ENCODE data around the gene IPCEF1. TPM values are rescaled to one million over a fixed set of nuclear protein-coding genes. Genes with fewer than 3 reads are reported as not detected.

The IPCEF1 gene
- total and polyA plus RNA-seq, 9 donors: 0.60 to 1.5 (median 0.75) TPM

DNA sequence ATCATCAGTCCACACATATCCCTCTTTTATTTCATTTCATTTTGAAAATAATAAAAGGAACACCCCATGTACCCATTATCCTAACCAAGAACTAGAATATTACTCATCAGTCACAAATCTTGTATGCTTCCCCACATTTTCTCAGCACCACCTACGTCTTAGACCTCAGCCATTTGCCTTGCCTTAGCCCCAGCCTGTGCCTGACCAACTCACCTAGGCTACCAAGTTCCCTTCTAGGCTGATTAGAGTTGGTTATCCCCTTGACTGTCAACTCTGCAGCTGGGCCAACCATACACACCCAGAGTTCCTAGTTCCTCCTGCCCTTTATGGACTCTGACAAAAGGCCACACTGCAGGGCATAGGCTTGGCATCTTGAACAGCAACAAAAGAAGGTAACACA lies 33.4 kb upstream of the IPCEF1 start:
- H3K27me3 ChIP-seq (ENCODE audit: control insufficient read depth, insufficient read depth, low read length): no peaks in the 10 kb centered on the region
- no peaks in the 10 kb centered on the region for H3K36me3 ChIP-seq (ENCODE audit: control insufficient read depth, insufficient read depth, low read length)
- H3K9me3 ChIP-seq (replicated peaks; ENCODE audit: control insufficient read depth, low read depth, low read length): peaks cover 5% of the 10 kb centered on the region
- no peaks in the 10 kb centered on the region for H3K4me1 ChIP-seq (ENCODE audit: control insufficient read depth, insufficient read depth, low read length)
- no peak overlapping the region for H3K4me3 ChIP-seq (ENCODE audit: low read length)
- 93% methylated on average over 1 of the region's 1 CpG for WGBS (ENCODE audit: insufficient coverage)
- DNase-seq: no peak
- no peak overlapping the region for H3K27ac ChIP-seq (ENCODE audit: low read length)

- H3K4me3 ChIP-seq (ENCODE audit: low read length): no peak overlapping the region
- peaks cover 5% of the 10 kb centered on the region for H3K9me3 ChIP-seq (replicated peaks; ENCODE audit: control insufficient read depth, low read depth, low read length)
- no peaks in the 10 kb centered on the region for H3K36me3 ChIP-seq (ENCODE audit: control insufficient read depth, insufficient read depth, low read length)
- WGBS (ENCODE audit: insufficient coverage): no CpG with 5 or more reads among the region's 3 CpGs
- no peak for DNase-seq
- H3K4me1 ChIP-seq (ENCODE audit: control insufficient read depth, insufficient read depth, low read length): no peaks in the 10 kb centered on the region
- H3K27ac ChIP-seq (ENCODE audit: low read length): no peak overlapping the region
- no peaks in the 10 kb centered on the region for H3K27me3 ChIP-seq (ENCODE audit: control insufficient read depth, insufficient read depth, low read length)
Observed at GRCh38 chr6:154388803-154389202, 32.2 kb upstream of the IPCEF1 start.

GRCh38 chr6:154386848-154387717 lies 30.5 kb upstream of the IPCEF1 start:
- Histone ChIP-seq H3K4me1 (ENCODE audit: control insufficient read depth, insufficient read depth, low read length) (no peaks in the 10 kb centered on the region), H3K9me3 (replicated peaks; ENCODE audit: control insufficient read depth, low read depth, low read length) (peaks cover 7% of the 10 kb centered on the region), H3K27ac (ENCODE audit: low read length) (no peak overlapping the region), H3K4me3 (ENCODE audit: low read length) (no peak overlapping the region), H3K36me3 (ENCODE audit: control insufficient read depth, insufficient read depth, low read length) (no peaks in the 10 kb centered on the region), H3K27me3 (ENCODE audit: control insufficient read depth, insufficient read depth, low read length) (no peaks in the 10 kb centered on the region)
- no peak for DNase-seq
- 80% methylated on average over 4 of the region's 5 CpGs for WGBS (ENCODE audit: insufficient coverage)

- H3K4me1 ChIP-seq (ENCODE audit: control insufficient read depth, insufficient read depth, low read length): no peaks in the 10 kb centered on the region
- H3K27me3 ChIP-seq (ENCODE audit: control insufficient read depth, insufficient read depth, low read length): no peaks in the 10 kb centered on the region
- H3K9me3 ChIP-seq (replicated peaks; ENCODE audit: control insufficient read depth, low read depth, low read length): peaks cover 5% of the 10 kb centered on the region
- no peaks in the 10 kb centered on the region for H3K36me3 ChIP-seq (ENCODE audit: control insufficient read depth, insufficient read depth, low read length)
- DNase-seq: no peak
- no peak overlapping the region for H3K27ac ChIP-seq (ENCODE audit: low read length)
- WGBS (ENCODE audit: insufficient coverage): no CpG with 5 or more reads among the region's 2 CpGs
- no peak overlapping the region for H3K4me3 ChIP-seq (ENCODE audit: low read length)
Observed at GRCh38 chr6:154384191-154384590, 27.6 kb upstream of the IPCEF1 start.

- Histone ChIP-seq H3K4me3 (ENCODE audit: low read length) (no peak overlapping the region), H3K4me1 (ENCODE audit: control insufficient read depth, insufficient read depth, low read length) (no peaks in the 10 kb centered on the region), H3K9me3 (replicated peaks; ENCODE audit: control insufficient read depth, low read depth, low read length) (peaks cover 2% of the 10 kb centered on the region), H3K27ac (ENCODE audit: low read length) (no peak overlapping the region), H3K27me3 (ENCODE audit: control insufficient read depth, insufficient read depth, low read length) (no peaks in the 10 kb centered on the region), H3K36me3 (ENCODE audit: control insufficient read depth, insufficient read depth, low read length) (no peaks in the 10 kb centered on the region)
- 89% methylated on average over 3 of the region's 6 CpGs for WGBS (ENCODE audit: insufficient coverage)
- no peak for DNase-seq
Observed at GRCh38 chr6:154383273-154383672, 26.7 kb upstream of the IPCEF1 start.

GRCh38 chr6:154382740-154383139 lies 26.1 kb upstream of the IPCEF1 start:
- no peak overlapping the region for H3K27ac ChIP-seq (ENCODE audit: low read length)
- 89% methylated on average over 6 of the region's 8 CpGs for WGBS (ENCODE audit: insufficient coverage)
- peaks cover 2% of the 10 kb centered on the region for H3K9me3 ChIP-seq (replicated peaks; ENCODE audit: control insufficient read depth, low read depth, low read length)

DNA sequence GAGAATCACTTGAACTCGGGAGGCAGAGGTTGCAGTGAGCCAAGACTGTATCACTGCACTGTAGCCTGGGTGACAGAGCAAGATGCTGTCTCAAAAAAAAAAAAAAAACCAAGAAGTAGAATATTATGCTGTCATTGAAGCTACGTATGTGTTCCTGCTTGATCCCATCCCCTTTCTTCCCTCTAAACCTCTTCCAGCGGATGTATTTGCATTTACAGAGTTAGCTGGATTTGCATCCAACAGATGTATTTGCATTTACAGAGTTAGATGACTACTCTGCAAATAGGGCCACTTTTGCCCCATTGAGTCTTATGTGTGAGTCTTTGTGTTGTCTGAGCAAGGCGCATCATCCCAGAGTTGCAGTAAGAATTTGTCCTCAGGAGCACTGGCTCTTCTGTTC lies 24.9 kb upstream of the IPCEF1 start:
- DNase-seq: no peak
- WGBS (ENCODE audit: insufficient coverage): 100% methylated on average over 1 of the region's 4 CpGs
- Histone ChIP-seq H3K27me3 (ENCODE audit: control insufficient read depth, insufficient read depth, low read length) (no peaks in the 10 kb centered on the region), H3K36me3 (ENCODE audit: control insufficient read depth, insufficient read depth, low read length) (no peaks in the 10 kb centered on the region), H3K27ac (ENCODE audit: low read length) (no peak overlapping the region), H3K9me3 (replicated peaks; ENCODE audit: control insufficient read depth, low read depth, low read length) (peaks cover 2% of the 10 kb centered on the region), H3K4me1 (ENCODE audit: control insufficient read depth, insufficient read depth, low read length) (no peaks in the 10 kb centered on the region), H3K4me3 (ENCODE audit: low read length) (no peak overlapping the region)

More at GRCh38 chr6:154382740-154383139, 26.1 kb upstream of the IPCEF1 start:
- Histone ChIP-seq H3K36me3 (ENCODE audit: control insufficient read depth, insufficient read depth, low read length) (no peaks in the 10 kb centered on the region), H3K27me3 (ENCODE audit: control insufficient read depth, insufficient read depth, low read length) (no peaks in the 10 kb centered on the region), H3K4me3 (ENCODE audit: low read length) (no peak overlapping the region), H3K4me1 (ENCODE audit: control insufficient read depth, insufficient read depth, low read length) (no peaks in the 10 kb centered on the region)
- no peak for DNase-seq

- H3K27me3 ChIP-seq (ENCODE audit: control insufficient read depth, insufficient read depth, low read length): no peaks in the 10 kb centered on the region
- WGBS (ENCODE audit: insufficient coverage): no CpG with 5 or more reads among the region's 2 CpGs
- peak; percentile 43 for DNase-seq
- H3K4me3 ChIP-seq (ENCODE audit: low read length): no peak overlapping the region
- no peaks in the 10 kb centered on the region for H3K4me1 ChIP-seq (ENCODE audit: control insufficient read depth, insufficient read depth, low read length)
- H3K9me3 ChIP-seq (replicated peaks; ENCODE audit: control insufficient read depth, low read depth, low read length): peaks cover 2% of the 10 kb centered on the region
- H3K27ac ChIP-seq (ENCODE audit: low read length): no peak overlapping the region
- no peaks in the 10 kb centered on the region for H3K36me3 ChIP-seq (ENCODE audit: control insufficient read depth, insufficient read depth, low read length)
Observed at GRCh38 chr6:154380741-154381140, 24.1 kb upstream of the IPCEF1 start.

GRCh38 chr6:154379585-154379984 lies 23.0 kb upstream of the IPCEF1 start:
- Histone ChIP-seq H3K27me3 (ENCODE audit: control insufficient read depth, insufficient read depth, low read length) (no peaks in the 10 kb centered on the region), H3K27ac (ENCODE audit: low read length) (no peak overlapping the region), H3K4me1 (ENCODE audit: control insufficient read depth, insufficient read depth, low read length) (no peaks in the 10 kb centered on the region), H3K9me3 (replicated peaks; ENCODE audit: control insufficient read depth, low read depth, low read length) (peaks cover 2% of the 10 kb centered on the region), H3K4me3 (ENCODE audit: low read length) (no peak overlapping the region), H3K36me3 (ENCODE audit: control insufficient read depth, insufficient read depth, low read length) (no peaks in the 10 kb centered on the region)
- no peak for DNase-seq
- no CpG with 5 or more reads among the region's 3 CpGs for WGBS (ENCODE audit: insufficient coverage)

- Histone ChIP-seq H3K4me1 (ENCODE audit: control insufficient read depth, insufficient read depth, low read length) (no peaks in the 10 kb centered on the region), H3K27ac (ENCODE audit: low read length) (no peak overlapping the region), H3K4me3 (ENCODE audit: low read length) (no peak overlapping the region), H3K36me3 (ENCODE audit: control insufficient read depth, insufficient read depth, low read length) (no peaks in the 10 kb centered on the region), H3K9me3 (replicated peaks; ENCODE audit: control insufficient read depth, low read depth, low read length) (peaks cover 2% of the 10 kb centered on the region), H3K27me3 (ENCODE audit: control insufficient read depth, insufficient read depth, low read length) (no peaks in the 10 kb centered on the region)
- no peak for DNase-seq
- WGBS (ENCODE audit: insufficient coverage): no CpG with 5 or more reads among the region's 2 CpGs
Observed at GRCh38 chr6:154378518-154378917, 21.9 kb upstream of the IPCEF1 start.
